Gastrocnemius medialis (tissue), 4 donors: ENCODE results near the gene CPNE7. TPM values are rescaled to one million over a fixed set of nuclear protein-coding genes. Genes with fewer than 3 reads are reported as not detected.

Experiments used
- ATAC-seq, 2 donors: fragments of 150-250 bp; one replicate each; pipeline ENCODE4 v1.9.1; 2016
- DNase-seq, 2 donors: peaks; one replicate each; pipeline ENCODE4 v3.0.0-alpha.2; 2019
- H3K27ac ChIP-seq, 4 donors: fragments of 200-600 bp; sonication (generic); 1 replicate in 1 of 4; 2 replicates in 3 of 4; pipeline ENCODE4 v1.5.1; 2016 to 2018; ENCODE audit warnings: mild to moderate bottlenecking in 2 of 4, moderate library complexity in 1 of 4
- H3K27me3 ChIP-seq, 3 donors: fragments of 200-600 bp; sonication (generic) in 2 of 3; 1 replicate in 1 of 3; 2 replicates in 2 of 3; pipeline versions ENCODE4 v1.5.1 to v1.6.0; 2016 to 2019; ENCODE audit warnings: mild to moderate bottlenecking in 1 of 3, moderate library complexity in 1 of 3
- H3K36me3 ChIP-seq, 2 donors: fragments of 200-600 bp; sonication (generic) in 1 of 2; one replicate each; pipeline ENCODE4 v1.5.1; 2017 to 2018
- H3K4me1 ChIP-seq, 2 donors: fragments of 200-600 bp; sonication (generic) in 1 of 2; one replicate each; pipeline ENCODE4 v1.5.1; 2016 to 2017; ENCODE audit warnings: mild to moderate bottlenecking in 2 of 2
- H3K4me3 ChIP-seq, 4 donors: fragments of 200-600 bp; sonication (generic) in 3 of 4; 1 replicate in 1 of 4; 2 replicates in 3 of 4; pipeline ENCODE4 v1.5.1; 2016 to 2019; ENCODE audit warnings: mild to moderate bottlenecking in 2 of 4
- H3K9me3 ChIP-seq, 3 donors: fragments of 200-600 bp; sonication (generic) in 2 of 3; 1 replicate in 1 of 3; 2 replicates in 2 of 3; pipeline ENCODE4 v1.5.1; 2016 to 2019
- POLR2A ChIP-seq, 2 donors: fragments of 450-650 bp; IDR thresholded peaks; one replicate each; pipeline ENCODE4 v1.6.1; 2017; ENCODE audit warnings: antibody characterized with exemption in 2 of 2, mild to moderate bottlenecking in 2 of 2, moderate library complexity in 2 of 2
- in situ Hi-C, 4 donors: fragments of 200-750 bp; cut with MboI; loops; one replicate each; pipeline versions ENCODE4 v1.15.0 to v1.8.0; 2017; ENCODE audit warnings: low sequenced_read_pairs in 4 of 4
- intact Hi-C: fragments of 100-400 bp; cut with DNase I; formaldehyde crosslinking; loops from one replicate; pipeline ENCODE4 v1.15.1; 2023; ENCODE audit warnings: low total_unique reads
- total RNA-seq, 4 donors: library from RNA; depleted of rRNA; stranded (reverse); fragments of >200 nt; gene quantifications; one replicate each; pipeline versions ENCODE4 v1.1.0 to v1.2.3, GENCODE V29; 2016
- TF ChIP-seq, protein P1 (sequence below), 5 experiments: fragments of 450-650 bp in 3 of 5; fragments of 200-600 bp in 2 of 5; sonication (generic) in 2 of 5; IDR thresholded peaks in 4 of 5; conservative IDR thresholded peaks in 1 of 5; 1 replicate in 4 of 5; 2 replicates in 1 of 5; pipeline ENCODE4 v1.5.1; 2016 to 2019; ENCODE audit warnings: antibody characterized with exemption in 5 of 5, mild to moderate bottlenecking in 3 of 5, moderate library complexity in 3 of 5

CPNE7 gene
- total RNA-seq, 4 donors from 2014 or later: not detected

- Histone ChIP-seq H3K4me3 (no peak overlapping the region), H3K27me3 (peaks cover 12 to 34% (median 20%) of the 10 kb centered on the region in 3 donors)
- ATAC-seq: no peak
Observed at GRCh38 chr16:89621698-89622409, 46.3 kb downstream of the CPNE7 start.

GRCh38 chr16:89623511-89624261, 48.1 kb downstream of the CPNE7 start:
- Histone ChIP-seq H3K27ac (no peak overlapping the region), H3K36me3 (no peaks in the 10 kb centered on the region), H3K9me3 (no peaks in the 10 kb centered on the region), H3K27me3 (peaks cover 12 to 34% (median 20%) of the 10 kb centered on the region in 3 donors), H3K4me3 (no peak overlapping the region), H3K4me1 (no peaks in the 10 kb centered on the region)
- intact Hi-C loops: no loop called here
- ATAC-seq (no peak), DNase-seq (no peak)
- TF ChIP-seq, protein P1, sequence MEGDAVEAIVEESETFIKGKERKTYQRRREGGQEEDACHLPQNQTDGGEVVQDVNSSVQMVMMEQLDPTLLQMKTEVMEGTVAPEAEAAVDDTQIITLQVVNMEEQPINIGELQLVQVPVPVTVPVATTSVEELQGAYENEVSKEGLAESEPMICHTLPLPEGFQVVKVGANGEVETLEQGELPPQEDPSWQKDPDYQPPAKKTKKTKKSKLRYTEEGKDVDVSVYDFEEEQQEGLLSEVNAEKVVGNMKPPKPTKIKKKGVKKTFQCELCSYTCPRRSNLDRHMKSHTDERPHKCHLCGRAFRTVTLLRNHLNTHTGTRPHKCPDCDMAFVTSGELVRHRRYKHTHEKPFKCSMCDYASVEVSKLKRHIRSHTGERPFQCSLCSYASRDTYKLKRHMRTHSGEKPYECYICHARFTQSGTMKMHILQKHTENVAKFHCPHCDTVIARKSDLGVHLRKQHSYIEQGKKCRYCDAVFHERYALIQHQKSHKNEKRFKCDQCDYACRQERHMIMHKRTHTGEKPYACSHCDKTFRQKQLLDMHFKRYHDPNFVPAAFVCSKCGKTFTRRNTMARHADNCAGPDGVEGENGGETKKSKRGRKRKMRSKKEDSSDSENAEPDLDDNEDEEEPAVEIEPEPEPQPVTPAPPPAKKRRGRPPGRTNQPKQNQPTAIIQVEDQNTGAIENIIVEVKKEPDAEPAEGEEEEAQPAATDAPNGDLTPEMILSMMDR (IDR thresholded peaks at IDR 0.05 in 4 of 5, conservative IDR thresholded peaks at IDR 0.05 in 1 of 5): no peak
- no peak for TF ChIP-seq POLR2A (IDR thresholded peaks at IDR 0.05)
- in situ Hi-C loops: no loop called here

More at GRCh38 chr16:89621698-89622409, 46.3 kb downstream of the CPNE7 start:
- Histone ChIP-seq H3K36me3 (no peaks in the 10 kb centered on the region), H3K4me1 (no peaks in the 10 kb centered on the region), H3K9me3 (no peaks in the 10 kb centered on the region), H3K27ac (no peak overlapping the region)
- intact Hi-C loops (no loop called here), in situ Hi-C loops (no loop called here)
- DNase-seq: no peak
- TF ChIP-seq, protein P1 (IDR thresholded peaks at IDR 0.05 in 4 of 5, conservative IDR thresholded peaks at IDR 0.05 in 1 of 5): no peak
- no peak for TF ChIP-seq POLR2A (IDR thresholded peaks at IDR 0.05)

DNA sequence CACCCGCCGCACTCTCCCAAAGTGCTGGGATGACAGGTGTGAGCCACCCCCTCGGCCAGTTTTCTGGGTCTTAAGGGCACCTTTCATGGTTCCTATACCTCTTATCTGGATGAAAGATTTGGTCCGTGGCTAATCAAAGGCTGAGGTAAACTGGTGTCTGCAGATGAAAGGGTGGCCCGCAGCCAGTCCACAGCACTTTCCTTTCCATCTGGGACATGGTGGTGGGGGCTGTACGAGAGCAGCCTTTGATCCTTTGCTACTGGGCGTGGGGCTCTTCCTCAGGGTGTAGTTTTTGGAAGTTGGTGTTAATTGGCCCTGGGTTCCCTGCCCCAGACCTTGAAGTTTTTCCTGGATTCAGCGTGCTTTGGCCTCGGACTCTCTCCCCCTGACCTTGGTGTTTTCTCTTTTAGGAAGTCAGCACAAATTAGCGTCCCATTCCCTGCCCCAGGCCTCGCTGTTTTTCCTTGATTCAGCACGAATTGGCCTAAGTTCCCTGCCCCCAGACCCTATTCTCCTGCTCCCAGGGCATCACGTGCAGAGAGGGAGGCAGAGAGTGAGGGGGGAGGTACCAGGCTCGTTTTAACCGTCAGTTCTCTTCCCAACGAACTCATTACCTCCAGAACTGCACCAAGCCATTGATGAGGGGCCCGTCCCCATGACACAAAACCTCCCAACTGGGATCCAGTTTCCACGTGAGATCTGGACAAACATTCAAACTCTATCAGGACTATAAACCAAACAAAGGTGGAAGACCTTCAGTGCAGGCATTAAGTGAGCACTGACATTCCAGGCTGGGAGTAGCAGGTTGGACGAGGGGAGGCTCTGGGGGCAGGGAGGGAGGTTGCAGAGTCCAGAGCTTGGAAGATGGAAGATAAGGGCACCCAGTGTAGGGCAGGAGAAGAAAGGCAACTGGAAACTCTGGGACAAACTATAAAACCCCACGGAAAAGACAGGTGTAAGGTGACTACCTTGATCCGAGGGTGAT, 49.5 kb downstream of the CPNE7 start:
- in situ Hi-C loops: no loop called here
- intact Hi-C loops: no loop called here
- Histone ChIP-seq H3K4me1 (no peaks in the 10 kb centered on the region), H3K4me3 (no peak overlapping the region), H3K36me3 (no peaks in the 10 kb centered on the region), H3K27me3 (peaks cover 8 to 31% (median 17%) of the 10 kb centered on the region in 3 donors), H3K27ac (no peak overlapping the region), H3K9me3 (no peaks in the 10 kb centered on the region)
- DNase-seq (no peak), ATAC-seq (no peak)
- no peak for TF ChIP-seq POLR2A (IDR thresholded peaks at IDR 0.05)
- TF ChIP-seq, protein P1 (IDR thresholded peaks at IDR 0.05 in 4 of 5, conservative IDR thresholded peaks at IDR 0.05 in 1 of 5): no peak

- DNase-seq: no peak
- ATAC-seq: no peak
- H3K9me3 ChIP-seq: no peaks in the 10 kb centered on the region
- in situ Hi-C loops (no loop called here), intact Hi-C loops (no loop called here)
- TF ChIP-seq POLR2A (IDR thresholded peaks at IDR 0.05): no peak
- TF ChIP-seq, protein P1 (IDR thresholded peaks at IDR 0.05 in 4 of 5, conservative IDR thresholded peaks at IDR 0.05 in 1 of 5): no peak
- peaks cover 21 to 38% (median 27%) of the 10 kb centered on the region in 3 donors for H3K27me3 ChIP-seq
- no peaks in the 10 kb centered on the region for H3K36me3 ChIP-seq
- no peak overlapping the region for H3K27ac ChIP-seq
- H3K4me1 ChIP-seq: no peaks in the 10 kb centered on the region
- no peak overlapping the region for H3K4me3 ChIP-seq
Observed at GRCh38 chr16:89629827-89630610, 54.5 kb downstream of the CPNE7 start.
